HG03342 (cell line): Measurements from ENCODE around the gene UBTF.
A peak's percentile ranks its signal among the peaks of the same experiment; 100 is the strongest.

Source experiments
- ATAC-seq: cut with Tn5 transposase; IDR thresholded peaks from one replicate; pipeline ENCODE4 v1.9.1; 2021; ENCODE audit warnings: mild to moderate bottlenecking, moderate library complexity; ENCODE audit not compliant: unreplicated experiment

The UBTF gene

GRCh38 chr17:44214230-44214494, 5.3 kb downstream of the UBTF start:
- no peak for ATAC-seq

GRCh38 chr17:44213403-44214229, 5.9 kb downstream of the UBTF start:
- ATAC-seq: no peak

GRCh38 chr17:44212507-44213402, 6.7 kb downstream of the UBTF start:
- ATAC-seq: no peak

GRCh38 chr17:44211281-44212265, 7.9 kb downstream of the UBTF start:
- no peak for ATAC-seq

GRCh38 chr17:44210342-44211192, 8.9 kb downstream of the UBTF start:
- ATAC-seq: peak; percentile 74

- no peak for ATAC-seq
These were observed 9.6 kb downstream of the UBTF start for GRCh38 chr17:44209786-44210341.

- ATAC-seq: no peak
These were observed 11.7 kb downstream of the UBTF start for GRCh38 chr17:44207743-44208142.

GRCh38 chr17:44207319-44207718, 12.2 kb downstream of the UBTF start:
- no peak for ATAC-seq

- no peak for ATAC-seq
These were observed 12.7 kb downstream of the UBTF start for GRCh38 chr17:44206825-44207155.

GRCh38 chr17:44205962-44206824, 13.3 kb downstream of the UBTF start:
- ATAC-seq: no peak

GRCh38 chr17:44204441-44204882, 15.0 kb downstream of the UBTF start:
- ATAC-seq: no peak

GRCh38 chr17:44203731-44204440, 15.6 kb downstream of the UBTF start:
- no peak for ATAC-seq

GRCh38 chr17:44202756-44203155, 16.7 kb downstream of the UBTF start:
- ATAC-seq: no peak

- ATAC-seq: peak; percentile 0
These were observed 18.9 kb downstream of the UBTF start for GRCh38 chr17:44200478-44201155.

GRCh38 chr17:44199553-44200477, 19.7 kb downstream of the UBTF start, which contains the start of gene ATXN7L3:
Gene ATXN7L3, minus strand, starts transcription at chr17:44199884. Its CDS starts 1,814 bp downstream, at chr17:44198070.
- ATAC-seq: peak; percentile 61
